ENCODE results near the gene OSCAR. TPM values are rescaled to one million over a fixed set of nuclear protein-coding genes. Genes with fewer than 3 reads are reported as not detected.

Gene OSCAR
- total and polyA plus RNA-seq, 10 of the 15 experiments (the other 5 are each of a cell fraction or from before 2014, with no cell fraction given), result 0.08 to 0.27 (median 0.10) TPM; not detected in 7

GRCh38 chr19:54106716-54107115 lies 6.1 kb upstream of the OSCAR start (continued):
- TF ChIP-seq ZNF274 (IDR thresholded peaks at IDR 0.05; ENCODE audit: insufficient read depth, insufficient read length), result no peak
- TF ChIP-seq CHD1 (IDR thresholded peaks at IDR 0.05; ENCODE audit: low read depth, low read length), result no peak
- no peak for TF ChIP-seq CHD2 (IDR thresholded peaks at IDR 0.05; ENCODE audit: borderline replicate concordance, low read depth, low read length)

GRCh38 chr19:54105796-54106195 lies 5.2 kb upstream of the OSCAR start:
- H3K27me3 ChIP-seq (replicated peaks in 1 of 2; ENCODE audit: control insufficient read depth in 2 of 2, insufficient read depth in 2 of 2, low read length in 1 of 2), result no peaks in the 10 kb centered on the region
- DNase-seq (ENCODE audit: low read depth, low spot score), result no peak
- no peaks in the 10 kb centered on the region for H3K9me3 ChIP-seq (replicated peaks; ENCODE audit: control insufficient read depth, insufficient read depth, low read length)
- peaks cover 14 to 16% of the 10 kb centered on the region in 2 experiments; a peak in 3 of 4 replicates for H3K36me3 ChIP-seq (ENCODE audit: control insufficient read depth in 2 of 2, insufficient read depth in 2 of 2, low read length in 1 of 2)
- TF ChIP-seq FOS (IDR thresholded peaks at IDR 0.05; ENCODE audit: borderline replicate concordance, extremely low read depth, insufficient read length), result no peak
- 0 out of 2 replicates have a peak, but pooled peaks have one; percentile 20 for TF ChIP-seq POLR2A (IDR thresholded peaks at IDR 0.05; ENCODE audit: low read depth, low read length)
- no peak for TF ChIP-seq SUPT20H (IDR thresholded peaks at IDR 0.05; ENCODE audit: borderline replicate concordance, control insufficient read depth, low read depth, low read length)
- no peak for TF ChIP-seq ASH2L (IDR thresholded peaks at IDR 0.05; ENCODE audit: borderline replicate concordance, low read depth)
- no peak overlapping the region for H3K4me3 ChIP-seq
- no peak overlapping the region for H2AFZ ChIP-seq (ENCODE audit: control insufficient read depth, low read depth, low read length)
- no peak overlapping the region for H3K4me2 ChIP-seq (ENCODE audit: control insufficient read depth, insufficient read depth)
- intact Hi-C loops (cut with micrococcal nuclease; ENCODE audit: unreplicated experiment) (loop anchor here (10.0 kb wide), 2 partner anchors 581 to 1001 kb away; partner anchors contain the start of gene ZNF160), in situ Hi-C loops (cut with MboI) (no loop called here)
- no peak for FAIRE-seq
- no peak overlapping the region for H3K9ac ChIP-seq (ENCODE audit: control insufficient read depth, insufficient read depth, low read length)
- BruUV-seq (replicated peaks), result no TSS peak
- no peak for ATAC-seq
- ChIA-PET POLR2A (no interaction called here), CTCF (no interaction called here), SMC1A (ENCODE audit: uncharacterized antibody, unreplicated experiment) (no interaction called here), RAD21 (ENCODE audit: unreplicated experiment) (no interaction called here)
- H3K4me1 ChIP-seq (ENCODE audit: control insufficient read depth, insufficient read depth, low read length), result no peaks in the 10 kb centered on the region
- H3K79me2 ChIP-seq (ENCODE audit: control insufficient read depth, insufficient read depth, low read length), result peaks cover 9% of the 10 kb centered on the region
- 84% methylated on average over 10 of the region's 10 CpGs for WGBS (ENCODE audit: insufficient coverage, insufficient replicate concordance, low lambda C conversion rate, missing lambda C conversion rate)
- H4K20me1 ChIP-seq (ENCODE audit: control insufficient read depth, insufficient read depth), result no peaks in the 10 kb centered on the region; the same call in 1 of the 2 replicates
- H3K27ac ChIP-seq (ENCODE audit: control insufficient read depth, insufficient read depth), result no peak overlapping the region
